Measurements from ENCODE around the gene DARS1.

Gene DARS1

GRCh38 chr2:135949451-135950234 lies 35.8 kb downstream of the DARS1 start:
- Histone ChIP-seq H3K4me1 (ENCODE audit: control insufficient read depth in 1 of 2, insufficient read depth in 1 of 2, low read depth in 1 of 2, low read length in 1 of 2) (peaks cover 16 to 24% of the 10 kb centered on the region in 2 experiments), H3K36me3 (no peaks in the 10 kb centered on the region), H3K9me3 (no peaks in the 10 kb centered on the region), H3K27ac (no peak overlapping the region), H3K4me3 (ENCODE audit: low read depth in 1 of 2, low read length in 1 of 2) (no peak overlapping the region), H3K27me3 (no peaks in the 10 kb centered on the region)
- TF ChIP-seq, protein P1, sequence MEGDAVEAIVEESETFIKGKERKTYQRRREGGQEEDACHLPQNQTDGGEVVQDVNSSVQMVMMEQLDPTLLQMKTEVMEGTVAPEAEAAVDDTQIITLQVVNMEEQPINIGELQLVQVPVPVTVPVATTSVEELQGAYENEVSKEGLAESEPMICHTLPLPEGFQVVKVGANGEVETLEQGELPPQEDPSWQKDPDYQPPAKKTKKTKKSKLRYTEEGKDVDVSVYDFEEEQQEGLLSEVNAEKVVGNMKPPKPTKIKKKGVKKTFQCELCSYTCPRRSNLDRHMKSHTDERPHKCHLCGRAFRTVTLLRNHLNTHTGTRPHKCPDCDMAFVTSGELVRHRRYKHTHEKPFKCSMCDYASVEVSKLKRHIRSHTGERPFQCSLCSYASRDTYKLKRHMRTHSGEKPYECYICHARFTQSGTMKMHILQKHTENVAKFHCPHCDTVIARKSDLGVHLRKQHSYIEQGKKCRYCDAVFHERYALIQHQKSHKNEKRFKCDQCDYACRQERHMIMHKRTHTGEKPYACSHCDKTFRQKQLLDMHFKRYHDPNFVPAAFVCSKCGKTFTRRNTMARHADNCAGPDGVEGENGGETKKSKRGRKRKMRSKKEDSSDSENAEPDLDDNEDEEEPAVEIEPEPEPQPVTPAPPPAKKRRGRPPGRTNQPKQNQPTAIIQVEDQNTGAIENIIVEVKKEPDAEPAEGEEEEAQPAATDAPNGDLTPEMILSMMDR (IDR thresholded peaks at IDR 0.05) = no peak

DNA sequence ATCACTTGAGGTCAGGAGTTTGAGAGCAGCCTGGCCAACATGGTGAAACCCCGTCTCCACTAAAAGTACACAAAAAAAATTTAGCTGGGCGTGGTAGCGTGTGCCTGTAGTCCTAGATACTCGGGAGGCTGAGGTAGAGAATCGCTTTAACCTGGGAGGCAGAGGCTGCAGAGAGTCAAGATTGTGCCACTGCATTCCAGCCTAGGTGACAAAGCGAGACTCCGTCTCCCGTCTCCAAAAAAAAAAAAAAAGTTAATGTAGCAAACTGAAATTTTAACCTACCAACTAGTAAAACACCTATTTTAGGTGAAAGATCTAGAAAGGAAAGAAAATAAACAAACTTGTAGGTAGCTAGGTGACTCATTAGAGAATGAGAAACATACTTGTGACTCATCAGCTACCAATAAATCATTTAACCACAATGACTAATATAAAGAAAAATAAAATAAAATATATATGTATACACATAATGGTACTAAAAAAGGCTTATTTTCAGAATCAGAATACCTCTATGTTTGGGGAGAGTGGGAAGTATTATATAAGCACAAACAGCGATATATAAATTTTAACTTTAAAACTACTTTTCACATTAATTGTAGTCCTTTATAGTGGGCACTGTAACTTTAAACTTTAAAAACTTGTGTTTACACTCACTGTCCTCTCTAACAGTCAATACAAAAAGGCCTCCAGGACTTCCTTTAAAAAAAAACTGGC lies 36.6 kb downstream of the DARS1 start:
- no peak overlapping the region for H3K27ac ChIP-seq
- H3K9me3 ChIP-seq = no peaks in the 10 kb centered on the region
- H3K27me3 ChIP-seq = no peaks in the 10 kb centered on the region
- H3K36me3 ChIP-seq = no peaks in the 10 kb centered on the region
- TF ChIP-seq, protein P1 (IDR thresholded peaks at IDR 0.05) = no peak
- no peak overlapping the region for H3K4me3 ChIP-seq (ENCODE audit: low read depth in 1 of 2, low read length in 1 of 2)
- H3K4me1 ChIP-seq (ENCODE audit: control insufficient read depth in 1 of 2, insufficient read depth in 1 of 2, low read depth in 1 of 2, low read length in 1 of 2) = peaks cover 16 to 24% of the 10 kb centered on the region in 2 experiments

- no peak overlapping the region for H3K27ac ChIP-seq
- H3K4me1 ChIP-seq (ENCODE audit: control insufficient read depth in 1 of 2, insufficient read depth in 1 of 2, low read depth in 1 of 2, low read length in 1 of 2) = peaks cover 11 to 19% of the 10 kb centered on the region in 2 experiments
- no peaks in the 10 kb centered on the region for H3K9me3 ChIP-seq
- TF ChIP-seq, protein P1 (IDR thresholded peaks at IDR 0.05) = no peak
- no peaks in the 10 kb centered on the region for H3K36me3 ChIP-seq
- no peak overlapping the region for H3K4me3 ChIP-seq (ENCODE audit: low read depth in 1 of 2, low read length in 1 of 2)
- no peaks in the 10 kb centered on the region for H3K27me3 ChIP-seq
Observed at GRCh38 chr2:135948141-135948540, 37.3 kb downstream of the DARS1 start.

DNA sequence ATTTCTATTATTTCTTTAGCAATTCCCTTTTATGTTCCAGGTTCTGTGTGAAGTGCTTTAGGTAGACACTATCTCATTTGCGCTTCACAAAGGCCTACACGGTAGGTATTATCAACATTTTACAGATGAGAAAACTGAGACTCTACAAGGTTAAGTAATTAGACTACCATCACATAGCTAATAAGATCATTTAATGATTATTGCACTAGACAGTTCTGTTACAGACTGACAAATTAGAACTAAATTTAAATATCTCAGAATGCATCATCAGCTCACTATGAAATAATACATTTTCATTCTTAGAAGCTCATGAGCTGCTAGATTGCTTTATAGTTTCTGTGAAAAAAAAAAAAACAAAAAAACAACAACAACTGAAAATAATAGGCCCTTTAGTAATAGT lies 37.9 kb downstream of the DARS1 start:
- Histone ChIP-seq H3K27ac (no peak overlapping the region), H3K27me3 (no peaks in the 10 kb centered on the region), H3K9me3 (no peaks in the 10 kb centered on the region), H3K4me1 (ENCODE audit: control insufficient read depth in 1 of 2, insufficient read depth in 1 of 2, low read depth in 1 of 2, low read length in 1 of 2) (peaks cover 5 to 16% of the 10 kb centered on the region in 2 experiments), H3K4me3 (ENCODE audit: low read depth in 1 of 2, low read length in 1 of 2) (no peak overlapping the region), H3K36me3 (no peaks in the 10 kb centered on the region)
- TF ChIP-seq, protein P1 (IDR thresholded peaks at IDR 0.05) = no peak

DNA sequence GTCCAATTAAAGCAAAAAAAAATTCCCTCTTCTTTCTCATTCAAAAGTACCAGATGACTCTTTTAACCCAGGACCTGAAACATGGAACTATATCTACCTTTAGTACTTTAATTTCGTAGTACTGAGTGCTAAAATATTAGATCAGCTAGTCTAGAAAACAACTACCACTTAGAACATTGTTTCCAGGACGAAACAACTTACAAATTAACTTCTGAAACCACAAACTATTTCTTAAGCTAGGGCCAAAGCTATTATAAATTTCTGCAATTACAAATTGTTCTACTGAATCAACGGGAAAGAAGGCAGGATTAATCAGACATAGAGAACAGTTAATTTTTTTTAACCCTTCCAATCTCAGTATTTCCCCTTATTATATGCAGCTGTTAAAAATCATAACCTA lies 39.9 kb downstream of the DARS1 start:
- no peak overlapping the region for H3K4me3 ChIP-seq (ENCODE audit: low read depth in 1 of 2, low read length in 1 of 2)
- TF ChIP-seq, protein P1 (IDR thresholded peaks at IDR 0.05) = no peak
- H3K9me3 ChIP-seq = no peaks in the 10 kb centered on the region
- peaks cover 0 to 4% of the 10 kb centered on the region in 2 experiments for H3K4me1 ChIP-seq (ENCODE audit: control insufficient read depth in 1 of 2, insufficient read depth in 1 of 2, low read depth in 1 of 2, low read length in 1 of 2)
- no peak overlapping the region for H3K27ac ChIP-seq
- H3K27me3 ChIP-seq = no peaks in the 10 kb centered on the region
- no peaks in the 10 kb centered on the region for H3K36me3 ChIP-seq

Data from neutrophil (primary cell).